ENCODE results near the gene HTR4.

HTR4 gene

GRCh38 chr5:148660346-148660660, 6.0 kb upstream of the HTR4 start:
- no peak for DNase-seq

DNA sequence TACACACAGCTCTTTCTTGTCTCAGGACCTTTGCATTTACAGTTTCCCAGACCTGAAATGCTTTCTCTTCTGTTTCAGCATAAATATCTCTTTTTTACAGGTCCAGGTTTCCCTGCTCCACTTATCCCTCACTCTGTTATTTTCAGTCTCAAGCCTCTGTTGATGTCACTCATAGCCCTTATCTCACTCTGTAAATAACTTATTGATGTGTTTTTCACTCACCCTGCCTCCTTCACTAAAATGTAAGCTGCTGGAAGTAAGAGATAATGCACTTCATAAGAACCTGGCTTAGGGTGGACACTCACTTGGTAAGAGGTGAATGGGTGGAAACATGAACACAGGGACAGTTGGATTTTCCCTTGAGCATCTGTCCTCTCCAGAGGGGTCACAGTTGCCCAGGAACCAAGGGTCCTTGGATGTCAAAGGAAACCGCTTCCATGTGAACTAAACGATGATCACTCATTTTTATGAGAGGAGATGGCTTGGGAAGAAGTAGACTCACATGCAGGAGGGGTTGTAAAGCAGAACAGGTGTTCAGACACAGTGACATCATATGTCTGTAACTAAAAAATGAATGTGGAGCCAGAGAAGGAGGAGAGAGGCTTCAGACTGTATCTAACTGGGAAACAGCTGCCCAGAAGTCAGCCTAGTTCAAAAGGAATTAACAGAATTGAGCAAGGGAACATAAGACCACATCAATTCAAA, 5.5 kb upstream of the HTR4 start:
- no peak for DNase-seq

- DNase-seq = no peak
Measured at GRCh38 chr5:148653291-148653835, 964 bp downstream of the HTR4 start.

DNA sequence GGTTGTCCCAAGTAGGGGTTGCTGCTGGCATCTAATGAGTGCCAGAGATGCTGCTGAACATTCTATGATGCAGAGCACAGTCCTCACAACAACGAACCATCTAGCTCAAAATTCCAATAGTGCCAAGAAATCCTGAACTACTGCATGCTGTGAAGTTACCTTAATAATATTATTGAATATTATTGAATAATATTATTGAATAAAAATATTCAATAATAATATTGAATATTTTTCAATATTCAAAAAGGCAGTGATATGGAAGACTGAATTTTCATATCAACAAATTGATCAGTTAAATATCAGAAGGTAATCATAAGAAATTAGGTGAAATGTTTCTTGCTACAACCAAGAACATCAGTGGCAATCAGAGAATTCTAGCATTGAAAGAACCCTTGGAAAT, 2.8 kb downstream of the HTR4 start:
- DNase-seq = no peak

DNA sequence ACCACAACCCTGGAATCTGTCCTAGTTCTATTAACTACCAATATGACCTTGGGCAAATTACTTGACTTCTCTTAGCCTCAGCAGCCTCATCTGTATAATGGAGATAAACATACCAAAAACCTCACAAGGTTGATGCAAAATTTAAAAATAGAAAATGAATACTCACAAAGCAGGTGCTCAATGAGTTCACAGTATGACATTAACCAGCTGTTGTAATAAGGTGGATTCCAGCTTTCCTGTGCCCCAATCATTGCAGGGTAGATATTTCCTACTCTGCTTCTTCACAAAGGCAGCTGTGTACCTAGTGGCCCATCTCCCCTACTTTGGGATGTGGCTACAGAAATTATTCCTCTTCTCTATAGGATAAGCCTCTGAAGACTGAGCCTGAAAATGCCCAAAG, 8.8 kb downstream of the HTR4 start:
- DNase-seq = no peak

DNA sequence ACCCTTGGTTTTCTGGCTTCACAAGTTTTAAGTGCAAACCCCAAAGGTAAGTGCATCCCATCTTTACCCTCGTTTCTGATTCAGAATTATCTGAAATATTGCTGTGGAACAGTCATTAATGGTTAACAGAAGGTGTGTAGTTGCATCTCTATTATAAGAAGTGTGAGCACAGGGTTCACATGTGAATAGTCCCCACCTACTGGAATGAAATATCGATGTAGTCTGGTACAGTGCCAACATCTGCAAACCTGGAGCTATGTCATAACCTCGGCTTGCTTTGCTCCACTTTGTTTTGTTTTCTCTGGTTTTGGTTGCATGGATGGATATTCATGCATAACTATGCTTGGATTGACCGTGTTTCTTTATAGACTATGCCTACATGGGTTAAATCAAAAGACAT, 12.6 kb downstream of the HTR4 start:
- no peak for DNase-seq

DNA sequence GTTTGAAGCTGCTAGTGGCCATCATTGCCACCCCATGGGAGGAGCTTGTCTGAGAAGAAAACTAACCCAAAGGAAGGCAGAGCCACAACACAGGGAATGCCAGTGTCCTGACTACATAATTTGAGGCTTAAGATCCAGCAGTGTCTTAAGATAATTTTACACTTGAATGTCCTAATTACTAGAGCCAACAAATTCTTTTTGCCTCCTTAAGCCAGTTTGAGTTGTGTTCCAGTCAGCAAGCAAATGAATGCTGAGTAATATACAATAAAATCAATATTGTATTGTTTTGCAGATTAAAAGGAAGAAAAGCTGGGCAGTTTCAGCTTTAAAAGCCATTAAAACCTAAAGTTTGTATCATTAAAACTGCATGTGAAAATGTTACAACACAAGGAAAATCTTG, 13.9 kb downstream of the HTR4 start:
- DNase-seq = no peak

DNA sequence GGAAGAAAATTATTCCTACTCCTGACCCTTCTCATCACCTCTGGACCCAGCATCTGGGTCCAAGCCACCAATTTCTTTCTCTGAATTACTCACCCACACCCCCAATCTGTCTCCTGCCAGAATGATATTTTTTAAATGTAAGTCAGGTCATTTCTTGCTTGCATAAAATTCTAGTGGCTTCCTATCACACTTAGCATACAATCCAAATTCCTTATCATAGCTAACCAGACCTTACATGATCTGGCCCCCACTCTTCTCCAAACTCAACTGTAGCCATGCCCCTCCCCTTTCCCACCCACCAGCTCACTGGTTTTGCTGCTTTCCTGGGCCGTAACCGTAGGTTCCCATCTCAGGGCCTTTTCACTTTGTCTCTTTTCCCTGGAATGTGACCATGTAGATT, 15.2 kb downstream of the HTR4 start:
- DNase-seq = no peak

DNA sequence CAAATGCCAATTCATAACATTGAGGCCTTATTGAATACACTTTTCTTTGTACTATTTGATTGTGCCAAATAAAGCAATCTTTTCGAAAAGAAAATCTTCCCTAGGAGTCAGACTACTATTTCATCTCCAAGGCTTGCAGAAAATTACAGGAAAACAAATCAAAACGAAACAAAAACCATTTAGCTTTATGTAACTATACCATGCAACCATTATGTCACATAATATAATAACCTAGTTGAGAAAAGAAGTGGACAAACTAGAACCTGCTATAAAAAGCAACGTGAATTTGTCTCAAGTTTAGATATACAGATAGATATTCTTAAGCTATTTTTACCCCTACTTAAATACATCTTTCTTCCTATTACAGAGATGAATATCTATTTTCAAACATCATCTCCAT, 18.0 kb downstream of the HTR4 start:
- no peak for DNase-seq

DNA sequence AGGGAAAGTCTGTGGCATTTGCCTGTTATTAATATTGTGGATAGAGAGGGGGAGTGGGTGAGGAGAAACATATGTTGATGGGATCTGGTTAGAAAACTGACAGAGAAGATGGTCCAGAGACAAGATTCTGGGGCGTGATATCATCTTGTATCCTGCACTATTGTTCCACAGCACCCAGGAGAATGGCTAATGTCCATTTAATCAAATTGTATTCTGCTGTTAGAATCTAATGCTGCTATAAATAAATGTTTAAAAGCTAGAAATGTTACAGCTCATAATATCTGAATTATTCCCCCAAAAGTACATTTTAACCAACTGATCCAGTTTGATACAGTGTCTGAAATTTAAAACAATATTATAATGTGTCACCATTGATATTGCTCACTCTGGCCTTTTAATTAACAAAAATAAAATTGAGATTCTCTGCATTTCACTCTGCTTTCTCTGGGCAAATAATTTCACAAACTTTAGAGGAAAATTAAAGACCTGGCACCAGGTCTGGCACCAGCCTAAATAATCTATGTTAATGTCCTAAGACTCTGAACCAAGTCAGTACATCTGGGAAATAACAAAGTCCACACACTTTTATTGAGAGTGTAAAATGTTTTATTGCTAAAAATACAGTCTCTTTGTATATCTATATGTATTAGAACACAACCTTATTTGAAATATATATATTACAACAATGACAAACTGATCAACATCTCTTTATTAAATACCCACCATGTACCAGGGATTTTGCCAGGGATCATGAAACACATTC, 18.8 kb downstream of the HTR4 start:
- DNase-seq = no peak

GRCh38 chr5:148633067-148633377, 21.3 kb downstream of the HTR4 start:
- DNase-seq = no peak

GRCh38 chr5:148632255-148633066, 21.9 kb downstream of the HTR4 start:
- DNase-seq = no peak

DNA sequence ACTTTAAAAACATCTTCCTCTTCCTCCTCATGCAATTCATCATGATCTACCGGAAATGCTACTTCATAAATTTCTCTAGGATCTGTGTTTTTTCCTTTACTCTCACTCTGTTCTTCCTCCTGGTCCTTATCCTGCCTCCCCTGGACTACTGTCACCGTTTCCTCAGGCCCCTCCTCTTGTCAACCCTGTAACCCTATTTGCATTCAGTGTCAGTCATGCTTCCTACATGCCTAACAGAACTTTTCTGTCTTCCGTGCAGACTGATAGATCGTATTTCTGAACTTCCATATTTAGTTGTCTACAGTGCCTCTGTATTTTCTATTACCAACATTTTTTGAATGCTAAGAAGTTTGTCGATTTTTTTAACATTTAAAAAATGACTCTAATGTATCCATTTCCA, 27.3 kb downstream of the HTR4 start:
- no peak for DNase-seq

DNA sequence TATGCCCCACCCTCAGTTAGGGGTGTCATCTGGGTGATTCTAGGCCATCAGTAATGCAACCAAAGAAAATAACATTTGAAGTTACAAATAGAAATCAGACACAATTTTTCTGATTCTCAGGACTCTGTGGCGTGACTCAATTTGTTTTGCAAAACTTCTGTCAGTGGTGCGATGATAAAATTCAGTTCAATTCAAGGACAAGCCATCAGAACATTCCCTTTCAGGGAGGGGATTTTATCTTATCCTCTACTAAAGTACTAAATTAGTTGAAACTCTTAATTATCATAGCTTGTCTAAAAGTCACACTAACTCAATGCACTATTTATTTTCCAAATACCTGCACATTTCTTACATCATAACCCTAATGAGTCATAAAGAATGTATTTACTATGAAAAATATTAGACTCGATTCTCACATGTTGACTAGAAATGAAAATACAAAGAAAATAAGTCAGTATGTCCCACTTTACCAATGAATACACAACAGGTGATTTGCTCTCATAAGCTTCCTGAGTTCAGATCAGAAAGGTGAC, 28.2 kb downstream of the HTR4 start:
- DNase-seq = no peak

- DNase-seq = no peak
Measured at GRCh38 chr5:148625250-148625649, 29.1 kb downstream of the HTR4 start.

GRCh38 chr5:148623741-148624140, 30.6 kb downstream of the HTR4 start:
- no peak for DNase-seq

DNA sequence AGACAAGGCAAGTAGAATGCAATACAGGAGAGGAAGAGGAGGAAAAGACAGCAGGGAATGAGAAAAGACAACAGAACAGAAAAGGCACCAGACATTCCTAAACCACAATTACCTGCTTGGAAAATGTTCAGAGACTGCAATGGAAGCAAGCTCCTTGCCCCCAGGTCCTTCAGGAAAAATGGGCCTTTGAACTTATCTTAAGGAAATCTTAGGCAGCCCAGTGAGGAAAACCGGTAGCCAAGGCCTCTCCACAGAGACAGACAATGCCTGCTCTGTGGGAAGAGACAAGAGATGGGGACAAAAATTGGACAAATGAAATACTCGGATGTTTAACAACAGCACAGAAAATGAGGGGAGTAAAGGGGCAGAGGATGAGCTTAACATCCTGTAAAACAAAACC, 31.2 kb downstream of the HTR4 start:
- DNase-seq = no peak

GRCh38 chr5:148620696-148621095, 33.6 kb downstream of the HTR4 start:
- DNase-seq = no peak

DNA sequence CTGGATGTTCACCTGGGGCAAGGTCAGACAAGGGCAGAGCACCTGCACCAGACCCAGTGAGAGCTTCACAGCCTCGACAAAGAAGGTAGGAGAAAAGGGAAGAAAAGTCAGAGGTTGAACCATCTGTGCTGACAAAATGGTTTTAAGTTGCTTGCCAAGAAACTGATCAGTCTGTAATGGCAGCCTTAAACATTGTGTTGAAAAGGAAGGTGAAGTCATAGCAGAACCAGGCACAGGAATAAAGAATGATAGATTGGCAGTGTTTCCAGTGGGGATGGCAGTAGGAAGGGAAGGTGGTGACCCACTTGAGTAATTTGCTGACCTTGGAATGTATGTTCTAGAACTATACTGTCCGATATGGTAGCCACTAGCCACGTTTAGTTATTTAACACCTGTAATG, 34.2 kb downstream of the HTR4 start:
- no peak for DNase-seq

DNA sequence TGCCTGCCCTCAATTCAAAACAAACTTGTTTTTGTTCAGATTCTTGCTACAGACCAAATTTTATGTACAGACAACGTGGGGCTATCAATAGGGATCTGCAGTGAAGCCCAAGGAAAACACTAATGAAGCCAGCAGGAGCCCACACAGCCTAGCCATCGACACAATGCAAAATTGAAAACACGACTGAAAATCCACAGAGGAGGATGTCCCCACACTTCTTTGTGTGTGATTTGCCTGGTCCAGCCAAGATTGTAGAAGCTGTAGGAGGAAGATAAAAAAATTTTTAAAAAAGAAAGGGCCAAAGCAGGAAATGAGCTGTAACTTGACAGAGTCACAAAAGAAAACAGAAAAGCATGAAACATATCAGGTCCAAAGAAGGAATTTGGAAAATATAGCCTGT, 34.8 kb downstream of the HTR4 start:
- DNase-seq = no peak

- DNase-seq = no peak
Measured at GRCh38 chr5:148615644-148616275, 38.6 kb downstream of the HTR4 start.

DNA sequence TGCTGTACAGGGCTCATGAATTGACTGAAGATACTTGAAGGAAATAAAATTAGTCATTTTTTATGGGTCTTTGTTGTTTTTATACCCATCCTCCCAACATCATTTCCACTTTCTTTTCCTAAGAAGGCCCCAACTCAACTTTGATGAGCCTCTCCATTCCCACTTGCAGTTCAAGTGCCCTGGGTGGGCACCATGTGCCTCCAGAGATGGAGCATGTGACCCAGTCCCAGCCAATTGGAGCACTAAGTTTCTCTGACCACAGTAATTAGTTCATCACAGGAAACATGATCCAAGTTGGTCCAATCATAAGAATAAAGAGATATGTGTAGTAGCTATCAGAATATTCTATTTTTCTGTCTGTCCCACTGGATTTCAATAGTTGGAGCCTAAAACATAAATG, 46.9 kb downstream of the HTR4 start:
- DNase-seq = no peak

DNA sequence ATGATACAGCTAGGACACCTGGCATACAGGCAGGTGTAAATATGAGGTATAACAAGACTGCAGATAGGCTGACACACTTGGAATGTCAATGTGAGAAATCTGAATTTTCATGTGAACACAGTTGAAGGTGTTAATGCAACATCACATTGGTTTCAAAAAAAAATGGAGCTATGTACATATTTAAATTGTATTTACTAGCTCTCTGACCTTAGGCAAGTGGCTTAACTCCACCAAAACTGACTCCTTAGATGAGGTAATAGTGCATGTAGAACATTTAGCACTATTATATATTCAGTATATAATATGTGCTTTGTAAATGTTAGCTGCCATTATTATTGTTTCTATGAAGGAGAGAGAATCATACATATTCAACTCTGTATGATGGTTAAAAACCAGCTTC, 48.0 kb downstream of the HTR4 start:
- DNase-seq = no peak

All from DMS79 treated with DMSO at 0.1 percent for 48 hours (cell line).